Measurements from ENCODE around the gene CFAP77. TPM values are rescaled to one million over a fixed set of nuclear protein-coding genes. Genes with fewer than 3 reads are reported as not detected.

CFAP77 gene
- total RNA-seq, 1 donor from 2014 or later: 1.8 TPM

DNA sequence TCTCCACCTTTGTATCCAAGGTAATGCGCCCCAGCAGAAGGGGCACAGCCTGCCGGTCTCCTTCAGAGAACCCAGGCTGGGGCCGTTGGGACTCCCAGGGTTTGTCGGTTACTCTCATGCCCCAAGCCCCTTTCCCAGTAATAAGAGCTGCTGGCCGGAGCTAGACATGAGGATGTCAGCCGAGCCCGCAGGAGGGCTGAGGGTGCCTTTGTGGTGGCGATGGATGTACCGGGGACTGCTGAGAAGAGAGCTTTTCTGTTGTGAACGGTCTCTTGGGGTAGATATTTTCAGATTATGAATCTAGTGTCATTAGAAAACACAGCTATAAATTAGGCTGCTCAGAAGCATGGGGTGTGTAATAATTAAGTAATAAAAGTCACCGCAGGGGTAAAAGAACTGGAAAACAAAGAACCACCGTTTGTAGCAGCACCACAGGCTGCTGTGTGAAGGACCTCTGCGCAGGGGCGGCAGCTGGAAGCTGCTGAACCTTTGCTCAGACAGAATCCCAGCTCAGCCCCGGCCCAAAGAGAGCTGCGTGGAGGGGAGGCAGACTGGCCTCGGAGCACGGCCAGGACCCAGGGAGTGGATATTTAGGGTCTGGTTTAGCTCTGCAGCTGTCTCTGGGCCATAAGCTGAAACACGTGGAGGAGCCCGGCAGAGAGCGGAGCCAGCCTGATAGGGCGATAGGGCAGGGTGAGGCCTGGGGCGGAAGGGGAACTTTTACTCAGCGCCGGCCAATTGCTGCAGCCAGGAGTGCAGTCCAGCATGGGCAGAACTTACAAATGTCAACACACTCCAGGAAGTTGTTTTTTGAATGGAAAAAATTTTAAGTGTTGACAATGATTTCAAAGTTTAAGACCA is 121.9 kb downstream of the CFAP77 start:
- Histone ChIP-seq H3K36me3 (no peaks in the 10 kb centered on the region), H3K4me3 (no peak overlapping the region), H3K27ac (peak overlapping the region; percentile 73), H3K27me3 (no peaks in the 10 kb centered on the region), H3K9ac (no peak overlapping the region), H3K9me3 (ENCODE audit: low read depth) (peaks cover 3% of the 10 kb centered on the region), H3F3A (ENCODE audit: low read depth) (peaks cover 25% of the 10 kb centered on the region), H4K20me1 (ENCODE audit: low read depth) (no peaks in the 10 kb centered on the region), H3K79me2 (ENCODE audit: low read depth) (no peaks in the 10 kb centered on the region), H2AFZ (replicated peaks) (peak overlapping the region; percentile 86), H3K4me1 (peaks cover 14% of the 10 kb centered on the region), H3K4me2 (peak overlapping the region; percentile 64)
- Mint-ChIP-seq H3K36me3 (peaks cover 13% of the 10 kb centered on the region), H3K27ac (peak overlapping the region; percentile 83), H3K4me3 (peak overlapping the region; percentile 24), H3K9me3 (peaks cover 17% of the 10 kb centered on the region), H3K4me1 (peaks cover 14% of the 10 kb centered on the region), H3K27me3 (ENCODE audit: insufficient read depth, low read depth) (peaks cover 7% of the 10 kb centered on the region)
- DNase-seq (ENCODE audit: low spot score): no peak
- TF ChIP-seq EZH2phosphoT487 (IDR thresholded peaks at IDR 0.05) (no peak), EZH2 (IDR thresholded peaks at IDR 0.05) (no peak)
- TF ChIP-seq, protein P1, sequence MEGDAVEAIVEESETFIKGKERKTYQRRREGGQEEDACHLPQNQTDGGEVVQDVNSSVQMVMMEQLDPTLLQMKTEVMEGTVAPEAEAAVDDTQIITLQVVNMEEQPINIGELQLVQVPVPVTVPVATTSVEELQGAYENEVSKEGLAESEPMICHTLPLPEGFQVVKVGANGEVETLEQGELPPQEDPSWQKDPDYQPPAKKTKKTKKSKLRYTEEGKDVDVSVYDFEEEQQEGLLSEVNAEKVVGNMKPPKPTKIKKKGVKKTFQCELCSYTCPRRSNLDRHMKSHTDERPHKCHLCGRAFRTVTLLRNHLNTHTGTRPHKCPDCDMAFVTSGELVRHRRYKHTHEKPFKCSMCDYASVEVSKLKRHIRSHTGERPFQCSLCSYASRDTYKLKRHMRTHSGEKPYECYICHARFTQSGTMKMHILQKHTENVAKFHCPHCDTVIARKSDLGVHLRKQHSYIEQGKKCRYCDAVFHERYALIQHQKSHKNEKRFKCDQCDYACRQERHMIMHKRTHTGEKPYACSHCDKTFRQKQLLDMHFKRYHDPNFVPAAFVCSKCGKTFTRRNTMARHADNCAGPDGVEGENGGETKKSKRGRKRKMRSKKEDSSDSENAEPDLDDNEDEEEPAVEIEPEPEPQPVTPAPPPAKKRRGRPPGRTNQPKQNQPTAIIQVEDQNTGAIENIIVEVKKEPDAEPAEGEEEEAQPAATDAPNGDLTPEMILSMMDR (IDR thresholded peaks at IDR 0.05): no peak

DNA sequence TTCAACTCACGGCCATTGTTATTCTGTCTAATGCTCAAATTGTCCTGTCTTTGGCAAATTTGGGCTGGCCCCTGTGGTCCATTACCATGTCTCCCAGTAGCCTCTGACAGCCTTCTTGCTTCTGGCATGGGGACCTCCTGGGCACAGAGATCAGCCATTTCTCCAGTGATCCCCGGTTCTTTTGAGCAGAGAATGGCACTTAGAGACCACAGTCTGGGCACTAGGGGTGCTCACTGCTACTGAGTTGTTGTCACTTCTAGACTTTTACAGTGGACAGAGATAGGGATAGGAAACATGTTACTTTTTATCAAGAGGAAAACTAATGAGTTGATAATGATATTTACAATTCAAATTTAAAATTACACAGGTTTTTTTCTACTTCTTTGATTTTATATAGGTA is 124.8 kb downstream of the CFAP77 start:
- peaks cover 7% of the 10 kb centered on the region for H3K27me3 Mint-ChIP-seq (ENCODE audit: insufficient read depth, low read depth)

DNA sequence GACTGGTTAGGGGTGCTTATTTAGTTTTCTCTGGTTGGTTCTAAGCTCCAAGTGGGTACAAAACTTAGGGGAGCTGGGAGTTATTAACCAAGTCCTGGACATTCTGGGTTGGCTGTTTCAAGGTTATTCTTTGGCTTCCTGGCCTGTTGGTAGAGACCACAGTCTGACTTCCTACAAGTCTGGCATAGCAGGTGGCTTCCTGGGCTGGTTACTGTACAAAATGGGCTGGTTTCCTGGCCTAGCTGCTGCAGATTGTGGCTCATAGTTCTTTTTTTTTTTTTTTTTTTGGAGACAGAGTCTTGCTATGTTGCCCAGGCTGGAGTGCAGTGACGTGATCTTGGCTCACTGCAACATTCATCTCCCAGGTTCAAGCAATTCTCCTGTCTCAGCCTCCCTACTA is 126.1 kb downstream of the CFAP77 start:
- H4K20me1 ChIP-seq (ENCODE audit: low read depth): no peaks in the 10 kb centered on the region
- Mint-ChIP-seq H3K27me3 (ENCODE audit: insufficient read depth, low read depth) (peaks cover 7% of the 10 kb centered on the region), H3K27ac (no peak overlapping the region), H3K4me1 (peaks cover 16% of the 10 kb centered on the region), H3K9me3 (peaks cover 19% of the 10 kb centered on the region), H3K4me3 (no peak overlapping the region), H3K36me3 (peaks cover 16% of the 10 kb centered on the region)
- H3K27me3 ChIP-seq: no peaks in the 10 kb centered on the region
- H3K4me3 ChIP-seq: no peak overlapping the region
- no peak overlapping the region for H3K9ac ChIP-seq
- H3K27ac ChIP-seq: no peak overlapping the region
- H3K4me1 ChIP-seq: peaks cover 15% of the 10 kb centered on the region
- H3K36me3 ChIP-seq: no peaks in the 10 kb centered on the region
- H3F3A ChIP-seq (ENCODE audit: low read depth): peaks cover 17% of the 10 kb centered on the region
- no peak for DNase-seq (ENCODE audit: low spot score)
- H2AFZ ChIP-seq (replicated peaks): no peak overlapping the region
- no peaks in the 10 kb centered on the region for H3K79me2 ChIP-seq (ENCODE audit: low read depth)
- peaks cover 3% of the 10 kb centered on the region for H3K9me3 ChIP-seq (ENCODE audit: low read depth)
- H3K4me2 ChIP-seq: no peak overlapping the region
- TF ChIP-seq, protein P1 (IDR thresholded peaks at IDR 0.05): no peak
- no peak for TF ChIP-seq EZH2phosphoT487 (IDR thresholded peaks at IDR 0.05)
- no peak for TF ChIP-seq EZH2 (IDR thresholded peaks at IDR 0.05)

More for the DNA sequence above, 124.8 kb downstream of the CFAP77 start:
- Mint-ChIP-seq H3K27ac (no peak overlapping the region), H3K4me1 (peaks cover 14% of the 10 kb centered on the region), H3K4me3 (no peak overlapping the region), H3K9me3 (peaks cover 19% of the 10 kb centered on the region), H3K36me3 (peaks cover 14% of the 10 kb centered on the region)
- TF ChIP-seq EZH2phosphoT487 (IDR thresholded peaks at IDR 0.05) (no peak), EZH2 (IDR thresholded peaks at IDR 0.05) (no peak)
- TF ChIP-seq, protein P1 (IDR thresholded peaks at IDR 0.05): no peak
- H3K9me3 ChIP-seq (ENCODE audit: low read depth): peaks cover 3% of the 10 kb centered on the region
- H3K4me1 ChIP-seq: peaks cover 14% of the 10 kb centered on the region
- H3K4me2 ChIP-seq: no peak overlapping the region
- DNase-seq (ENCODE audit: low spot score): no peak
- H4K20me1 ChIP-seq (ENCODE audit: low read depth): no peaks in the 10 kb centered on the region
- no peaks in the 10 kb centered on the region for H3K79me2 ChIP-seq (ENCODE audit: low read depth)
- no peaks in the 10 kb centered on the region for H3K27me3 ChIP-seq
- no peak overlapping the region for H3K27ac ChIP-seq
- no peak overlapping the region for H3K9ac ChIP-seq
- no peaks in the 10 kb centered on the region for H3K36me3 ChIP-seq
- H3F3A ChIP-seq (ENCODE audit: low read depth): peaks cover 25% of the 10 kb centered on the region
- no peak overlapping the region for H3K4me3 ChIP-seq
- no peak overlapping the region for H2AFZ ChIP-seq (replicated peaks)

Measured in neural progenitor cell (in vitro differentiated cells).